ENCODE results near the gene ELK4. TPM values are rescaled to one million over a fixed set of nuclear protein-coding genes. Genes with fewer than 3 reads are reported as not detected.
A peak's percentile ranks its signal among the peaks of the same experiment; 100 is the strongest.

ELK4 gene
- total and polyA plus RNA-seq, 8 donors, result 23.6 to 69.9 (median 26.9) TPM

DNA sequence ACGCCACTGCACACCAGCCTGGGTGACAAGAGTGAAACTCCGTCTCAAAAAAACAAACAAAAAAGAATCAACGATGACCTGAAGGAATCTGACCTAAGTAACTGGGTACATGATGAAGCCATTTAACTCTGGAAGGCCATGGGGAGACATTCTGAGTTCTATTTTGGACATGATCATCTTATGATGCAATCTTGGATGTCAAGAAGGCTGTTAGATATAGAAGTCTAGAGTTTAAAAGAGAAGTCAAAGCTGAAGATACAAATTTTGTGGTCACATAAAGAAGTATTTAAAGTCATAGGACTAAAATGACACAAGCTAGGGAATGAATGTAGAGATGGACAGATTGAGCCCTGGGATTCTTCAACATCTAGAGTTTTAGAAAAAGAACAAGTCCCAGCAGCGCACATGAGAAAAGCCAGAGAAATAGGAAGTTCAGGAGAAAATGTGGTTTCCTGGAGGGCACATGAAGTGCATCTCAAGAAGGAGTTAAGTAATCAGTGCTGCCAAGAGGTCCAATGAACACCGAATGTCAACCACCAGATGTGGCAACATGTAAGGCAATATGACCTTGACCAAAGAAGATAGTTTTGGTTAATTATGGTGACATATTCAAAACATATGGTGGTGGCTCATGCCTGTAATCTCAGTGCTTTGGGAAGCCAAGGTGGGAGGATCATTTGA, 26.8 kb downstream of the ELK4 start:
- intact Hi-C loops (cut with DNase I), result no loop called here
- peaks cover 5 to 15% of the 10 kb centered on the region in 2 donors for H3K4me1 ChIP-seq
- DNase-seq (no peak), ATAC-seq (peak; percentile 77)
- peaks cover 0 to 14% of the 10 kb centered on the region in 2 donors for H3K36me3 ChIP-seq
- TF ChIP-seq CTCF (IDR thresholded peaks at IDR 0.05), result no peak
- no peaks in the 10 kb centered on the region for H3K9me3 ChIP-seq
- H3K27me3 ChIP-seq, result no peaks in the 10 kb centered on the region
- H3K27ac ChIP-seq, result peak overlapping the region in 1 of 2 donors; percentile 23
- no peak overlapping the region for H3K4me3 ChIP-seq

DNA sequence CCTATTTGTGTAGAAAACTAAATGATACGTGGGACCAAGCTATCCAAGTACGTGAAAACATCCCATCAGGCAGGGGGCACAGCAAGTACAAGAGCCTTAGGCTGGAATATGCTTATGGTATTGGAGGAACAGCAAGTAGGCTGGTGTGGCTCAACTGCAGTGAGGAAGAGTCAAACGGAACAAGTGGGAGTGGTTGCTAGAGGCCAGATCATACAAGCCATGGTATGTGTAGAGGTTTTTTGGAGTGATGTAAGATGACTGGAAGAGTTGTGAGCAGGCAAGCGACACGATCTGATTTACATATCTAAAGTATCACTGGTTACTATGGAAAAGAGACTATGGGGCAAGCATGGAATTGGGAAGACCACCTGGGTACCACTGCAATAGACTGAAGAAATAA, 27.8 kb downstream of the ELK4 start:
- intact Hi-C loops (cut with DNase I), result no loop called here
- no peaks in the 10 kb centered on the region for H3K9me3 ChIP-seq
- no peaks in the 10 kb centered on the region for H3K27me3 ChIP-seq
- H3K27ac ChIP-seq, result no peak overlapping the region
- H3K4me3 ChIP-seq, result no peak overlapping the region
- TF ChIP-seq CTCF (IDR thresholded peaks at IDR 0.05), result no peak
- H3K36me3 ChIP-seq, result peaks cover 0 to 14% of the 10 kb centered on the region in 2 donors
- DNase-seq (no peak), ATAC-seq (no peak)
- H3K4me1 ChIP-seq, result peaks cover 10 to 22% of the 10 kb centered on the region in 2 donors

GRCh38 chr1:205601205-205601604, 30.6 kb downstream of the ELK4 start:
- no peak for DNase-seq
- Histone ChIP-seq H3K4me1 (peaks cover 13 to 28% of the 10 kb centered on the region in 2 donors), H3K4me3 (no peak overlapping the region), H3K9me3 (no peaks in the 10 kb centered on the region), H3K27me3 (no peaks in the 10 kb centered on the region), H3K36me3 (peaks cover 0 to 19% of the 10 kb centered on the region in 2 donors), H3K27ac (no peak overlapping the region)
- no peak for TF ChIP-seq CTCF (IDR thresholded peaks at IDR 0.05)
- no peak for ATAC-seq
- intact Hi-C loops (cut with DNase I), result no loop called here

DNA sequence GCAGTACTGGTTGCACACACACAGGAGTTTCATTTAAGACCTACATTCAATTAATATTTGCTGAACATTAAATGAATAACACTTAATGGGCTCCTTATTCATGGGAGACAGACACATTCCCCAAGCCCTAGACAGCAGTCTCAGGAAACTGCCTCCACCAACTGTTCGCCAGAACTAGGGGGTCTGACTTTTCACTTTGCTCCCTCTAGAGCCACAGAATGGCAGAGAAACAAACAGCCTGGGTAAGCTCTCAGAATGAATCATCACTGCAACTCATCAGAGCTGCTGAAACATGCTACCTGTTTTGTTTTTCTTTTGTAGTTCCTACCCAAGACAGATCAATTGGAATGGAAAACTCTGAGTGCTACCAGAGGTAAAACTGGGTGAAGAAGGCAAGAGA, 31.7 kb downstream of the ELK4 start:
- no peak for TF ChIP-seq CTCF (IDR thresholded peaks at IDR 0.05)
- DNase-seq, result no peak
- peaks cover 13 to 23% of the 10 kb centered on the region in 2 donors for H3K4me1 ChIP-seq
- intact Hi-C loops (cut with DNase I), result no loop called here
- H3K27ac ChIP-seq, result peak overlapping the region; percentile 24 to 55
- ATAC-seq, result peak; percentile 12
- H3K36me3 ChIP-seq, result peaks cover 0 to 16% of the 10 kb centered on the region in 2 donors
- H3K9me3 ChIP-seq, result no peaks in the 10 kb centered on the region
- H3K4me3 ChIP-seq, result no peak overlapping the region
- no peaks in the 10 kb centered on the region for H3K27me3 ChIP-seq

- peak overlapping the region; percentile 24 to 55 for H3K27ac ChIP-seq
- intact Hi-C loops (cut with DNase I), result no loop called here
- ATAC-seq (no peak), DNase-seq (no peak)
- peaks cover 0 to 16% of the 10 kb centered on the region in 2 donors for H3K36me3 ChIP-seq
- H3K27me3 ChIP-seq, result no peaks in the 10 kb centered on the region
- no peak for TF ChIP-seq CTCF (IDR thresholded peaks at IDR 0.05)
- H3K4me3 ChIP-seq, result no peak overlapping the region
- peaks cover 13 to 18% of the 10 kb centered on the region in 2 donors for H3K4me1 ChIP-seq
- H3K9me3 ChIP-seq, result no peaks in the 10 kb centered on the region
These were observed 32.2 kb downstream of the ELK4 start for GRCh38 chr1:205599669-205600042.

Measured in left lung (tissue), 10 donors.